ENCODE measurements around the gene ME2. TPM values are rescaled to one million over a fixed set of nuclear protein-coding genes. Genes with fewer than 3 reads are reported as not detected.

The ME2 gene
- total and polyA plus RNA-seq, 2 donors (not counting 3 experiments of a cell fraction or from before 2014, with no cell fraction given) = 28.6 to 42.4 TPM

- CTCF ChIA-PET = no interaction called here
- H3K4me3 ChIP-seq (replicated peaks in 1 of 3; ENCODE audit: insufficient read depth in 1 of 3, low read depth in 1 of 3, low read length in 3 of 3) = no peak overlapping the region
- intact Hi-C loops (cut with micrococcal nuclease) = no loop called here
- POLR2A ChIA-PET = no interaction called here
- no peaks in the 10 kb centered on the region for H3K9me3 ChIP-seq (replicated peaks; ENCODE audit: control insufficient read depth, insufficient read depth, low read length)
- no peak overlapping the region for H3K27ac ChIP-seq (ENCODE audit: insufficient read depth, low read depth, low read length)
- no peak overlapping the region for H3K9ac ChIP-seq (replicated peaks; ENCODE audit: extremely low read depth, insufficient read depth, low read length)
- no peaks in the 10 kb centered on the region for H4K20me1 ChIP-seq (replicated peaks; ENCODE audit: control insufficient read depth, extremely low read depth, insufficient read depth, low read length)
- peaks cover 5% of the 10 kb centered on the region for H3K4me1 ChIP-seq (ENCODE audit: control insufficient read depth, extremely low read depth, insufficient read depth, low read length)
- no peak overlapping the region for H3K4me2 ChIP-seq (ENCODE audit: insufficient read depth, low read length)
- BruUV-seq (replicated peaks) = no TSS peak
- H3K79me2 ChIP-seq (ENCODE audit: control insufficient read depth, insufficient read depth, low read length) = no peaks in the 10 kb centered on the region
- DNase-seq (ENCODE audit: low read depth, low spot score) = no peak
- no peak overlapping the region for H2AFZ ChIP-seq (ENCODE audit: low read depth, low read length)
- FAIRE-seq = no peak
- dilution Hi-C loops (cut with MboI; ENCODE audit: extremely low pct_ligation_motif_present, low sequenced_read_pairs) = no loop called here
- TF ChIP-seq JUN (IDR thresholded peaks at IDR 0.05; ENCODE audit: borderline replicate concordance, insufficient read depth, insufficient read length, low read depth) (no peak), GATA2 (IDR thresholded peaks at IDR 0.05; ENCODE audit: insufficient read depth, insufficient read length, low read depth, low read length) (no peak), POLR2AphosphoS5 (IDR thresholded peaks at IDR 0.05; ENCODE audit: insufficient read depth, low read depth, low read length) (no peak), EZH2 (IDR thresholded peaks at IDR 0.05; ENCODE audit: borderline replicate concordance, low read depth, low read length, severe bottlenecking) (no peak), MAX (IDR thresholded peaks at IDR 0.05; ENCODE audit: insufficient read depth, insufficient read length) (no peak), POLR2A (IDR thresholded peaks at IDR 0.05; ENCODE audit: low read depth, low read length) (no peak), CTCF (IDR thresholded peaks at IDR 0.05; ENCODE audit: extremely low read depth in 1 of 2, insufficient read depth in 1 of 2, low read depth in 1 of 2, low read length in 2 of 2) (no peak), MYC (IDR thresholded peaks at IDR 0.05; ENCODE audit: low read depth, low read length) (no peak), FOS (IDR thresholded peaks at IDR 0.05; ENCODE audit: borderline replicate concordance, insufficient read depth, low read length) (no peak)
- H3K36me3 ChIP-seq (ENCODE audit: control insufficient read depth in 2 of 2, extremely low read depth in 1 of 2, insufficient read depth in 2 of 2, low read length in 2 of 2) = no peaks in the 10 kb centered on the region
- no peaks in the 10 kb centered on the region for H3K27me3 ChIP-seq (ENCODE audit: control insufficient read depth in 2 of 2, insufficient read depth in 2 of 2, low read length in 2 of 2)
- H3K9me1 ChIP-seq (replicated peaks; ENCODE audit: control insufficient read depth, extremely low read depth, insufficient read depth, low read length) = no peaks in the 10 kb centered on the region
These were observed 34.4 kb upstream of the ME2 start for GRCh38 chr18:50844554-50844953.

Measured in endothelial cell of umbilical vein (primary cell).